Measurements from ENCODE around the gene DICER1.

DNA sequence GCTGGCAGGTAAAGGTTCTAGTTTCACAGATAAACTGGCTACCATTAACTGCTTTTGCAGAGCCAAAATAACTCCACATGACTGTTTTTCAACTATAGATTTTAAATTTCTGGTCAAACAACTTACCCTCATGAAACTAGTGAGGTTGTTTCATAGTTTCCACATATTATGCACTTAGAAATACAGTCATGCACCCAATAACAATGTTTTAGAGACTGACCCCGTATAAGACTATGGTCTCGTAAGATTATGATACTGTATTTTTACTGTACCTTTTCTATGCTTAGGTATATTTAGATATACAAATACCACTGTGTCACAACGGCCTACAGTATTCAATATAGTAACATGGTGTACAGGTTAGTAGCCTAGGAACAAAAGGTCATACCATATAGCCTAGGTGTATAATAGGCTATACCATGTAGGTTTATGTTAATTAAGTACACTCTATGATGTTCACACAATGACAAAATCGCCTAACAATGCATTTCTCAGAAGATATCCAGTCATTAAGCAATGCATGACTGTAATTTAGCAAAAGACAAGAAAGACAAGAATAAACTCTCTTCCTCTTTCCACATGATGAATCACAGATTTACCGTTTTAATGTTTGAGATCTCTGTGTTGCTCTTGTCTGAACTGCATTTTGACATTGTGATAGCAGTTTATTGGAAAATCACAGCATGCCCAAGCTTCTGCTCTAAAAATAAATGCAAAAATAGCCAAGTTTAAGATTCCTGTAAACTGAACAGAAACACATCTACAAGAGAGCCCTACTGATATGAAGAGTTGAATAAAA is 17.1 kb downstream of the DICER1 start:
- TF ChIP-seq, protein P1, sequence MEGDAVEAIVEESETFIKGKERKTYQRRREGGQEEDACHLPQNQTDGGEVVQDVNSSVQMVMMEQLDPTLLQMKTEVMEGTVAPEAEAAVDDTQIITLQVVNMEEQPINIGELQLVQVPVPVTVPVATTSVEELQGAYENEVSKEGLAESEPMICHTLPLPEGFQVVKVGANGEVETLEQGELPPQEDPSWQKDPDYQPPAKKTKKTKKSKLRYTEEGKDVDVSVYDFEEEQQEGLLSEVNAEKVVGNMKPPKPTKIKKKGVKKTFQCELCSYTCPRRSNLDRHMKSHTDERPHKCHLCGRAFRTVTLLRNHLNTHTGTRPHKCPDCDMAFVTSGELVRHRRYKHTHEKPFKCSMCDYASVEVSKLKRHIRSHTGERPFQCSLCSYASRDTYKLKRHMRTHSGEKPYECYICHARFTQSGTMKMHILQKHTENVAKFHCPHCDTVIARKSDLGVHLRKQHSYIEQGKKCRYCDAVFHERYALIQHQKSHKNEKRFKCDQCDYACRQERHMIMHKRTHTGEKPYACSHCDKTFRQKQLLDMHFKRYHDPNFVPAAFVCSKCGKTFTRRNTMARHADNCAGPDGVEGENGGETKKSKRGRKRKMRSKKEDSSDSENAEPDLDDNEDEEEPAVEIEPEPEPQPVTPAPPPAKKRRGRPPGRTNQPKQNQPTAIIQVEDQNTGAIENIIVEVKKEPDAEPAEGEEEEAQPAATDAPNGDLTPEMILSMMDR (optimal IDR thresholded peaks at IDR 0.05 in 1 of 3, IDR thresholded peaks at IDR 0.05 in 1 of 3, conservative IDR thresholded peaks at IDR 0.05 in 1 of 3; ENCODE audit: extremely low read depth in 1 of 3, insufficient read depth in 2 of 3, low read length in 3 of 3), result no peak
- TF ChIP-seq EZH2 (IDR thresholded peaks at IDR 0.05; ENCODE audit: low read length), result no peak
